Neural progenitor cell (in vitro differentiated cells): ENCODE results near the gene TXNL4B.

Experiments
- CTCF ChIP-seq: fragments of 200-600 bp; sonication (generic); IDR thresholded peaks from 2 replicates; pipeline ENCODE4 v1.5.1; 2017; ENCODE audit warnings: antibody characterized with exemption, mild to moderate bottlenecking
- EZH2 ChIP-seq: fragments of 200-600 bp; sonication (generic); IDR thresholded peaks from 2 replicates; pipeline ENCODE4 v1.6.1; 2017; ENCODE audit warnings: antibody characterized with exemption, mild to moderate bottlenecking, moderate library complexity
- EZH2phosphoT487 ChIP-seq: fragments of 200-600 bp; sonication (generic); IDR thresholded peaks from 2 replicates; pipeline ENCODE4 v1.6.1; 2017; ENCODE audit warnings: antibody characterized with exemption

- TF ChIP-seq EZH2 (no peak), CTCF (no peak), EZH2phosphoT487 (no peak)
These were observed 51.2 kb downstream of the TXNL4B start for GRCh38 chr16:72042157-72042660.
